ENCODE data around the gene RNF38. TPM values are rescaled to one million over a fixed set of nuclear protein-coding genes. Genes with fewer than 3 reads are reported as not detected.

Gene RNF38
- total RNA-seq, 2 donors from 2014 or later, result 27.8 to 99.6 TPM

DNA sequence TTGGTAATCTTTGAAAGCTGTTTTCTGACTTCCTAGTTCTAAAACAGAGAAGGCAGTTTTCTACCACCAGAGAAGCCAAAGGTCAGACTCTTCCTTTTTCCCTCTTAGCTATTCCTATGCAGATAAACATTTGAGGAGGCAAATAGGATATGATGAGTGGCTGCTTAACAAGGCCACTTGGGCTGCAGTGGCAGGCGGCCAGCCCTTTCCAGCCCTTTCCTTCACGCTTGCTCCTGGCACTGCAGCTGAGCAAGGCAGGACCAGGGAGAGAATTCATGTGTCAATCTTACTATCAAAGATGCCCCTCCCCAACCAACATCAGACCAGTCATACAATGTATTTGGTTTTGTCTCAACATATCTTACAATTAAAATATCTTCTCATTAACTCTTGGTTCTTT, 36.8 kb upstream of the RNF38 start:
- H3K27ac ChIP-seq, result no peak overlapping the region
- H3K9me3 ChIP-seq, result no peaks in the 10 kb centered on the region
- H3K36me3 ChIP-seq, result no peaks in the 10 kb centered on the region
- no peak overlapping the region for H3K4me3 ChIP-seq
- H3K4me1 ChIP-seq (replicated peaks), result no peaks in the 10 kb centered on the region
- WGBS, result 55% methylated on average over 2 of the region's 2 CpGs
- TF ChIP-seq POLR2AphosphoS5 (IDR thresholded peaks at IDR 0.05), result no peak
- TF ChIP-seq POLR2A (IDR thresholded peaks at IDR 0.05), result no peak
- TF ChIP-seq, protein P1, sequence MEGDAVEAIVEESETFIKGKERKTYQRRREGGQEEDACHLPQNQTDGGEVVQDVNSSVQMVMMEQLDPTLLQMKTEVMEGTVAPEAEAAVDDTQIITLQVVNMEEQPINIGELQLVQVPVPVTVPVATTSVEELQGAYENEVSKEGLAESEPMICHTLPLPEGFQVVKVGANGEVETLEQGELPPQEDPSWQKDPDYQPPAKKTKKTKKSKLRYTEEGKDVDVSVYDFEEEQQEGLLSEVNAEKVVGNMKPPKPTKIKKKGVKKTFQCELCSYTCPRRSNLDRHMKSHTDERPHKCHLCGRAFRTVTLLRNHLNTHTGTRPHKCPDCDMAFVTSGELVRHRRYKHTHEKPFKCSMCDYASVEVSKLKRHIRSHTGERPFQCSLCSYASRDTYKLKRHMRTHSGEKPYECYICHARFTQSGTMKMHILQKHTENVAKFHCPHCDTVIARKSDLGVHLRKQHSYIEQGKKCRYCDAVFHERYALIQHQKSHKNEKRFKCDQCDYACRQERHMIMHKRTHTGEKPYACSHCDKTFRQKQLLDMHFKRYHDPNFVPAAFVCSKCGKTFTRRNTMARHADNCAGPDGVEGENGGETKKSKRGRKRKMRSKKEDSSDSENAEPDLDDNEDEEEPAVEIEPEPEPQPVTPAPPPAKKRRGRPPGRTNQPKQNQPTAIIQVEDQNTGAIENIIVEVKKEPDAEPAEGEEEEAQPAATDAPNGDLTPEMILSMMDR (IDR thresholded peaks at IDR 0.05), result no peak
- no peak for DNase-seq (ENCODE audit: low spot score)
- no peaks in the 10 kb centered on the region for H3K27me3 ChIP-seq (replicated peaks; ENCODE audit: insufficient read depth)
- intact Hi-C loops (cut with DNase I), result no loop called here

DNA sequence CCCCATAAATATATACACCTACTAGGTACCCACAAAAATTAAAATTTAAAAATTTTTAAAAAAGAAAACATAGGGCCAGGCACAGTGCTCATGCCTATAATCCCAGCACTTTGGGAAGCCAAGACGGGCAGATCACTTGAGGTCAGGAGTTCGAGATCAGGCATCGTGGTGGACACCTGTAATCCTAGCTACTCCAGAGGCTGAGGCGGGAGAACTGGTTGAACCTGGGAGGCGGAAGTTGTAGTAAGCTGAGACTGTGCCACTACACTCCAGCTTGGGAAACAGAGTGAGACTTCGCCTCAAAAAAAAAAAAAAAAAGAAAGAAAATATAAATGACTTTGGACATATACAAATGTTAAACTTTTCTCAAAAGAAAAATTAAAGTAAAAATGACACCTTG, 33.3 kb upstream of the RNF38 start:
- TF ChIP-seq POLR2A (IDR thresholded peaks at IDR 0.05) (no peak), POLR2AphosphoS5 (IDR thresholded peaks at IDR 0.05) (no peak)
- TF ChIP-seq, protein P1 (IDR thresholded peaks at IDR 0.05), result no peak
- Histone ChIP-seq H3K36me3 (no peaks in the 10 kb centered on the region), H3K4me3 (no peak overlapping the region), H3K9me3 (no peaks in the 10 kb centered on the region), H3K4me1 (replicated peaks) (no peaks in the 10 kb centered on the region), H3K27me3 (replicated peaks; ENCODE audit: insufficient read depth) (no peaks in the 10 kb centered on the region), H3K27ac (no peak overlapping the region)
- WGBS, result 79% methylated on average over 6 of the region's 6 CpGs
- intact Hi-C loops (cut with DNase I), result no loop called here
- no peak for DNase-seq (ENCODE audit: low spot score)

DNA sequence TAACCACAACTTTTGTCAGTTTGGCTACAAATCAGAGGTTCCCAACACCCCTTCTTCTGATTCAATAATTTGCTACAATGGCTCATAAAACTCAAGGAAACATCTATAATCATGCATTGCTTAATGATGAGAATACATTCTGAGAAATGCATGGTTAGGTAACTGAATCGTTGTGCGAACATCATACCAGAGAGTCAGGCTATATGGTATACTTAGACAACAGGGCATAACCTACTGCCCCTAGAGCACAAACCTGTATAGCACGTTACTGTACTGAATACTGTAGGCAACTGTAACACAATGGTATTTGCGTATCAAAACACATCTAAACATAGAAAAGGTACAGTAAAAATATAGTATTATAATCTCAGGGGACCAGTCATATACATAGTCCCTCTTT, 31.0 kb upstream of the RNF38 start:
- H3K27me3 ChIP-seq (replicated peaks; ENCODE audit: insufficient read depth), result no peaks in the 10 kb centered on the region
- H3K4me1 ChIP-seq (replicated peaks), result no peaks in the 10 kb centered on the region
- TF ChIP-seq POLR2AphosphoS5 (IDR thresholded peaks at IDR 0.05) (no peak), POLR2A (IDR thresholded peaks at IDR 0.05) (no peak)
- TF ChIP-seq, protein P1 (IDR thresholded peaks at IDR 0.05), result no peak
- WGBS, result 96% methylated on average over 4 of the region's 4 CpGs
- intact Hi-C loops (cut with DNase I), result no loop called here
- no peak overlapping the region for H3K4me3 ChIP-seq
- H3K27ac ChIP-seq, result no peak overlapping the region
- H3K9me3 ChIP-seq, result no peaks in the 10 kb centered on the region
- DNase-seq (ENCODE audit: low spot score), result no peak
- H3K36me3 ChIP-seq, result no peaks in the 10 kb centered on the region

DNA sequence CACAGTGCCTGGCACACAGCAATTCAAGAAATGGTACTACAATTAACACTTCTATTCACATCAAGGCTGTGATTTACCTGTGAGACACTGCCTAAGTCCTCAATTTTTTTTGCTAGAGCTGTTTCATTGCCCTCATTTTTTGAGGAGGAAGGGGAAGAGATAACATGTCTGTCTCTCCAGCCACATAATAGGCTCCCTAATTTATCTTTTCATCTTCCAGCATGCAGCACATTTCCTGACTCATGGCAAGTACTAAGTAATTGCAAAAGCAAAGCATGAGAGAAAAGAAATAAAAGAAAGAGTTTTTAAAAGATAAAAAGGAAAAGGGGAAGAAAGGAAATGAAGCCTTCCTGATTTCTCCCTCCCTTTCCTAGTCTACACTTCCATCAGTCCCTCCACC, 26.9 kb upstream of the RNF38 start:
- Histone ChIP-seq H3K4me1 (replicated peaks) (no peaks in the 10 kb centered on the region), H3K4me3 (no peak overlapping the region), H3K9me3 (no peaks in the 10 kb centered on the region), H3K27me3 (replicated peaks; ENCODE audit: insufficient read depth) (no peaks in the 10 kb centered on the region), H3K27ac (no peak overlapping the region), H3K36me3 (no peaks in the 10 kb centered on the region)
- intact Hi-C loops (cut with DNase I), result no loop called here
- DNase-seq (ENCODE audit: low spot score), result no peak
- TF ChIP-seq POLR2AphosphoS5 (IDR thresholded peaks at IDR 0.05) (no peak), POLR2A (IDR thresholded peaks at IDR 0.05) (no peak)
- TF ChIP-seq, protein P1 (IDR thresholded peaks at IDR 0.05), result no peak

DNA sequence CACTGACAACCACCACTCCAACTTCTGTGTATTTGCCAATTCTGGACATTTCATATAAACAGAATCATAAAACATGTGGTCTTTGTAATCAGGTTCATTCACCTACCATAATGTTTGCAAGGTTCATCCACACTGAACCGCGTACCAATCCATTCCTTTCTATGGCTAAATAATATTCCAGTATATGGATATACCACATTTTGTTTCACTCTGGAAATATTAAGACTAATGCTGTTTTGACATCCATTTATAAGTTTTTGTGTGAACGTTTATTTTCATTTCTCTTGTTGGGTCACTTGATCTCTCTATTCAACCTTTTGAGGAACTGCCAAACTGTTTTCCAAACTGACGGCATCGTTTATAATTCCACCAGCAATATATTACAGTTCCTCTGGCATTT, 26.3 kb upstream of the RNF38 start:
- Histone ChIP-seq H3K4me1 (replicated peaks) (no peaks in the 10 kb centered on the region), H3K27me3 (replicated peaks; ENCODE audit: insufficient read depth) (no peaks in the 10 kb centered on the region), H3K4me3 (no peak overlapping the region), H3K27ac (no peak overlapping the region), H3K36me3 (no peaks in the 10 kb centered on the region), H3K9me3 (no peaks in the 10 kb centered on the region)
- intact Hi-C loops (cut with DNase I), result no loop called here
- WGBS, result 91% methylated on average over 5 of the region's 5 CpGs
- TF ChIP-seq, protein P1 (IDR thresholded peaks at IDR 0.05), result no peak
- TF ChIP-seq POLR2A (IDR thresholded peaks at IDR 0.05) (no peak), POLR2AphosphoS5 (IDR thresholded peaks at IDR 0.05) (no peak)
- no peak for DNase-seq (ENCODE audit: low spot score)

Data from prostate gland (tissue), 2 donors.